NK-92 (cell line): ENCODE data around the gene NCS1.

Experiments used
- DNase-seq: peaks from one replicate; lab custom pipeline; 2025; ENCODE audit not compliant: unreplicated experiment; lab: John Stamatoyannopoulos, UW

NCS1 gene

GRCh38 chr9:130285271-130285670 lies 113.1 kb downstream of the NCS1 start:
- no peak for DNase-seq

DNA sequence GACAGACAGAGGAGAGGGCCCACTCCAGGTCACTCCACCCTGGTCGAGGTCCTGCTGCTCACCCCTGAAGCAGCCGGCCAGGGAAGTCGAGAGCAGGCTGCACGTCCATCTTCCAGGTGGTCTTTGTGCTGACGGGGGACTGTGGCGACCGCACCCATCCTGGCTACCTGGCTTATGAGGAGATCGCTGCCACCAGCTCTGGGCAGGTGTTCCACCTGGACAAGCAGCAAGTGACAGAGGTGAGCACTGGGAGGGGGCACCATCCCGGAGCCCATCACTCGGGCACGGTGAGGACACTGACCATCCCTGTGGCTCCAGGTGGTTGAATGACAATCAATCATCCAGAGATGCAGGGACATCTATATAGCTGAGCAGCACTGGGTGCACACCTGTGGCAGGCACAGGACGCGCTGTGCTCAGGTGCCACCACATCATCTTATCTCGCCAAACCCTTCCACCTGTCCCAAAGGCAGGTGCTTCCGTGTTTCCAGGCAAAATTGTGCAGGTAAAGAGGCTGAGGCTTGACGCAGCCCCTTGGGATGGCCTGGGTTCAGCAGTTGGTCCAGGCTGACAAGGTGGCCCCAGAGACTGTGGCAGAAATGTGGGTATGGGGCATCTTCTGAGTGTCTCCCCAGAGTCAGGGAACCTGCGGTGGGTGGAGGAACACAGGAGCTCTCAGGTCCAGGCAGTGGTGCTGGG lies 114.0 kb downstream of the NCS1 start:
- DNase-seq = no peak
